H1 (cell line): ENCODE results near the gene MTURN. TPM values are rescaled to one million over a fixed set of nuclear protein-coding genes. Genes with fewer than 3 reads are reported as not detected.

ENCODE experiments used
- CTCF ChIA-PET: fragments of 300-600 bp; sonication (Branson Sonifier 250); formaldehyde crosslinking; loops from one replicate; lab custom pipeline; 2021; ENCODE audit not compliant: partially characterized antibody; lab: Charles Lee
- POLR2A ChIA-PET: fragments of 300-600 bp; sonication (Branson Sonifier 250); formaldehyde crosslinking; loops from one replicate; lab custom pipeline; 2021; ENCODE audit warnings: inconsistent platforms; ENCODE audit not compliant: partially characterized antibody; lab: Charles Lee
- DNase-seq, 2 experiments: peaks; one replicate each; pipeline versions ENCODE4 v3.0.0 to v3.0.0-alpha.2; 2010 to 2022; ENCODE audit warnings: low spot score in 2 of 2, low read depth in 1 of 2, mixed read lengths in 1 of 2
- FAIRE-seq: peaks from 2 replicates; lab custom pipeline; 2011; peaks lifted over from hg19 to GRCh38; lab: Jason Lieb, UNC
- H2AFZ ChIP-seq: 2 replicates; pipeline ENCODE4 v1.8.1; 2012; ENCODE audit warnings: low read length, inconsistent platforms
- H2AK5ac ChIP-seq: 2 replicates; pipeline ENCODE4 v1.6.1; 2013; ENCODE audit warnings: low read depth, low read length
- H2BK120ac ChIP-seq: replicated peaks from 2 replicates; pipeline ENCODE3; 2013; ENCODE audit warnings: low read depth, low read length, inconsistent platforms
- H2BK12ac ChIP-seq: 2 replicates; pipeline ENCODE4 v1.6.1; 2013; ENCODE audit warnings: low read depth, low read length
- H2BK15ac ChIP-seq: 2 replicates; pipeline ENCODE4 v1.6.1; 2013; ENCODE audit warnings: low read length
- H2BK20ac ChIP-seq: 2 replicates; pipeline ENCODE4 v1.6.1; 2013; ENCODE audit warnings: low read length
- H2BK5ac ChIP-seq: 2 replicates; pipeline ENCODE4 v1.6.1; 2013; ENCODE audit warnings: low read depth, low read length
- H3K14ac ChIP-seq: 2 replicates; pipeline ENCODE4 v1.6.1; 2013; ENCODE audit warnings: inconsistent platforms; ENCODE audit not compliant: insufficient read length
- H3K18ac ChIP-seq: 2 replicates; pipeline ENCODE4 v1.6.1; 2013; ENCODE audit warnings: low read length; ENCODE audit errors: extremely low read depth
- H3K23ac ChIP-seq: 2 replicates; pipeline ENCODE4 v1.6.1; 2013; ENCODE audit warnings: inconsistent platforms; ENCODE audit not compliant: insufficient read length
- H3K23me2 ChIP-seq: 2 replicates; pipeline ENCODE4 v1.6.1; 2013; ENCODE audit warnings: low read depth, low read length
- H3K27ac ChIP-seq: 2 replicates; pipeline ENCODE4 v1.6.1; 2011; ENCODE audit warnings: low read depth, low read length, inconsistent platforms
- H3K27me3 ChIP-seq, 4 experiments: replicated peaks in 1 of 4; 1 replicate in 1 of 4; 2 replicates in 3 of 4; pipeline versions ENCODE4 v1.6.1 to v1.8.1; 2011 to 2013; ENCODE audit warnings: low read length in 3 of 4, mild to moderate bottlenecking in 3 of 4, inconsistent platforms in 2 of 4, mixed read lengths in 2 of 4, moderate library complexity in 1 of 4; ENCODE audit not compliant: control insufficient read depth in 3 of 4, insufficient read depth in 3 of 4; ENCODE audit errors: extremely low read depth in 1 of 4
- H3K36me3 ChIP-seq, 4 experiments: 2 replicates each; pipeline versions ENCODE4 v1.6.1 to v1.8.1; 2011 to 2013; ENCODE audit warnings: mild to moderate bottlenecking in 4 of 4, low read length in 3 of 4, moderate library complexity in 2 of 4, control low read depth in 1 of 4, inconsistent platforms in 1 of 4; ENCODE audit not compliant: insufficient read depth in 4 of 4, control insufficient read depth in 2 of 4
- H3K4ac ChIP-seq: replicated peaks from 2 replicates; pipeline ENCODE3; 2013; ENCODE audit warnings: low read length, low read depth, mixed read lengths, inconsistent platforms; ENCODE audit not compliant: insufficient read length
- H3K4me1 ChIP-seq, 4 experiments: replicated peaks in 1 of 4; 1 replicate in 1 of 4; 2 replicates in 3 of 4; pipeline versions ENCODE4 v1.6.1 to v1.8.1; 2011 to 2013; ENCODE audit warnings: low read length in 3 of 4, inconsistent platforms in 2 of 4, mixed read lengths in 1 of 4; ENCODE audit not compliant: insufficient read depth in 4 of 4, control insufficient read depth in 3 of 4
- H3K4me2 ChIP-seq, 2 experiments: 2 replicates each; pipeline versions ENCODE4 v1.6.1 to v1.8.1; 2011 to 2013; ENCODE audit warnings: low read depth in 2 of 2, low read length in 2 of 2, control low read depth in 1 of 2, inconsistent platforms in 1 of 2, mild to moderate bottlenecking in 1 of 2; ENCODE audit not compliant: insufficient read depth in 1 of 2
- H3K4me3 ChIP-seq, 4 experiments: fragments of 200-600, 300-600 bp in 1 of 4; sonication (generic), shearing (Covaris generic), sonication (Bioruptor Twin) in 1 of 4; 2 replicates each; pipeline versions ENCODE4 v1.5.1 to v1.8.1; 2011 to 2016; ENCODE audit warnings: low read length in 4 of 4, low read depth in 3 of 4, control low read depth in 2 of 4, inconsistent platforms in 2 of 4, mild to moderate bottlenecking in 2 of 4, mixed read lengths in 1 of 4, moderate library complexity in 1 of 4; ENCODE audit not compliant: insufficient read depth in 2 of 4; ENCODE audit errors: extremely low read depth in 1 of 4
- H3K56ac ChIP-seq: replicated peaks from 2 replicates; pipeline ENCODE3; 2013; ENCODE audit warnings: low read depth, mild to moderate bottlenecking, mixed read lengths, low read length, inconsistent platforms; ENCODE audit not compliant: insufficient read length
- H3K79me1 ChIP-seq: 2 replicates; pipeline ENCODE4 v1.6.1; 2013; ENCODE audit warnings: low read depth, low read length, control low read depth
- H3K79me2 ChIP-seq, 2 experiments: 2 replicates each; pipeline versions ENCODE4 v1.6.1 to v1.8.1; 2012 to 2013; ENCODE audit warnings: low read length in 2 of 2, mild to moderate bottlenecking in 2 of 2, inconsistent platforms in 1 of 2; ENCODE audit not compliant: insufficient read depth in 2 of 2, control insufficient read depth in 1 of 2
- H3K9ac ChIP-seq, 4 experiments: replicated peaks in 1 of 4; 1 replicate in 1 of 4; 2 replicates in 3 of 4; pipeline versions ENCODE4 v1.6.1 to v1.8.1; 2011 to 2013; ENCODE audit warnings: low read depth in 3 of 4, low read length in 3 of 4, control low read depth in 2 of 4, mild to moderate bottlenecking in 2 of 4, moderate library complexity in 2 of 4, inconsistent platforms in 1 of 4; ENCODE audit errors: extremely low read depth in 1 of 4
- H3K9me3 ChIP-seq, 2 experiments: 2 replicates each; pipeline versions ENCODE4 v1.6.1 to v1.8.1; 2012 to 2013; ENCODE audit warnings: mild to moderate bottlenecking in 2 of 2, moderate library complexity in 2 of 2, control low read depth in 1 of 2, inconsistent platforms in 1 of 2, low read depth in 1 of 2, low read length in 1 of 2, mixed read lengths in 1 of 2; ENCODE audit not compliant: insufficient read depth in 2 of 2
- H4K20me1 ChIP-seq, 2 experiments: replicated peaks in 1 of 2; 2 replicates each; pipeline versions ENCODE3 to v1.8.1; 2011 to 2013; ENCODE audit warnings: inconsistent platforms in 2 of 2, low read length in 2 of 2, mild to moderate bottlenecking in 1 of 2; ENCODE audit not compliant: insufficient read depth in 2 of 2, control insufficient read depth in 1 of 2
- H4K5ac ChIP-seq: 2 replicates; pipeline ENCODE4 v1.6.1; 2013; ENCODE audit warnings: low read length, low read depth, mixed read lengths, inconsistent platforms; ENCODE audit not compliant: insufficient read length
- H4K8ac ChIP-seq: 2 replicates; pipeline ENCODE4 v1.8.0; 2013; ENCODE audit warnings: mild to moderate bottlenecking, moderate library complexity, low read length, inconsistent platforms; ENCODE audit not compliant: insufficient read depth; ENCODE audit errors: extremely low read depth
- H4K91ac ChIP-seq: replicated peaks from 2 replicates; pipeline ENCODE3; 2013; ENCODE audit warnings: low read length, mixed read lengths, inconsistent platforms; ENCODE audit not compliant: insufficient read length
- ATF3 ChIP-seq: IDR thresholded peaks from 2 replicates; pipeline ENCODE4 v1.6.1; 2011; ENCODE audit warnings: low read depth, mild to moderate bottlenecking, low read length; ENCODE audit not compliant: insufficient read depth
- E2F6 ChIP-seq: IDR thresholded peaks from 2 replicates; pipeline ENCODE4 v1.6.1; 2012; ENCODE audit warnings: inconsistent platforms
- WGBS, 2 experiments: shearing (Covaris generic) in 1 of 2; methylation state at CpG; one replicate each; pipeline versions ENCODE4 v1.1.6 to v1.1.7; 2013 to 2015; ENCODE audit warnings: low lambda C conversion rate in 2 of 2, mixed read lengths in 2 of 2, inconsistent platforms in 1 of 2, low coverage in 1 of 2, missing lambda C conversion rate in 1 of 2; ENCODE audit not compliant: insufficient replicate concordance in 2 of 2, insufficient coverage in 1 of 2, insufficient read length in 1 of 2; ENCODE audit errors: extremely low coverage in 1 of 2, missing lambda C conversion rate in 1 of 2; 5-methylcytosine and 5-hydroxymethylcytosine counted together
- polyA plus RNA-seq, 7 experiments: library from polyadenylated mRNA; depleted of rRNA in 3 of 7; stranded (reverse) in 5 of 7; unstranded in 2 of 7; fragments of >200 nt in 5 of 7; fragments of 200-250 nt in 2 of 7; gene quantifications; 1 replicate in 5 of 7; 2 replicates in 1 of 7; 4 replicates in 1 of 7; pipeline versions ENCODE4 v1.2.1 to v1.2.3, GENCODE V29; 2011 to 2013; ENCODE audit warnings: missing spikeins in 2 of 7, mixed read lengths in 2 of 7
- total RNA-seq: library from RNA; stranded (reverse); fragmentation: NEBNext Ultra II Directional; extraction: Animal tissue kit (Norgen Biotek cat#: 25700); gene quantifications from 2 replicates; pipeline ENCODE4 v1.2.1, GENCODE V29; 2021

The MTURN gene
- total and polyA plus RNA-seq, 2 of the 8 experiments (the other 6 are each of a cell fraction or from before 2014, with no cell fraction given) = 2.6 to 5.8 TPM

GRCh38 chr7:30166841-30167235 lies 32.1 kb downstream of the MTURN start:
- Histone ChIP-seq H3K27ac (no peak overlapping the region), H2BK5ac (no peak overlapping the region), H3K36me3 (no peaks in the 10 kb centered on the region), H2BK120ac (no peak overlapping the region), H3K56ac (no peak overlapping the region), H3K79me2 (no peaks in the 10 kb centered on the region), H3K23ac (no peak overlapping the region), H2AFZ (no peak overlapping the region), H4K91ac (no peak overlapping the region), H3K9ac (no peak overlapping the region), H3K4ac (no peak overlapping the region), H2BK12ac (no peak overlapping the region; the same call in 1 of the 2 replicates), H3K18ac (no peak overlapping the region), H2BK20ac (no peak overlapping the region), H3K4me3 (no peak overlapping the region), H4K5ac (no peak overlapping the region), H3K79me1 (no peaks in the 10 kb centered on the region), H4K20me1 (peaks cover 0 to 2% of the 10 kb centered on the region in 2 experiments), H2BK15ac (no peak overlapping the region), H4K8ac (no peak overlapping the region), H3K9me3 (no peaks in the 10 kb centered on the region), H2AK5ac (no peak overlapping the region), H3K4me2 (no peak overlapping the region), H3K23me2 (no peaks in the 10 kb centered on the region; the same call in 1 of the 2 replicates), H3K27me3 (peaks cover 0 to 12% (median 7%) of the 10 kb centered on the region in 4 experiments; a peak in 5 of 7 replicates), H3K14ac (no peak overlapping the region), H3K4me1 (peaks cover 8 to 28% (median 23%) of the 10 kb centered on the region in 4 experiments)
- ChIA-PET CTCF (interaction anchor here (0.6 to 2.1 kb wide), 11 partner anchors 9 to 397 kb away, joined by 3 to 10 read pairs (median 3); no protein-coding TSS in a partner anchor), POLR2A (interaction anchor here (0.7 to 0.9 kb wide), 2 partner anchors 11 to 15 kb away, joined by 3 read pairs; no protein-coding TSS in a partner anchor)
- no peak for TF ChIP-seq E2F6
- no peak for TF ChIP-seq ATF3
- DNase-seq = no peak
- WGBS, 2 experiments = 86% methylated on average over 5 of the region's 5 CpGs; no CpG with 5 or more reads in 1 of the 2 experiments
- FAIRE-seq = no peak
